AG04450 (cell line): ENCODE measurements around the gene SLC22A14. TPM values are rescaled to one million over a fixed set of nuclear protein-coding genes. Genes with fewer than 3 reads are reported as not detected.
A peak's percentile ranks its signal among the peaks of the same experiment; 100 is the strongest.

Source experiments
- CTCF ChIA-PET: fragments of 300-600, 350-600 bp; formaldehyde crosslinking; extraction: SDS; loops from one replicate; lab custom pipeline; 2022; ENCODE audit warnings: antibody characterized with exemption, inconsistent platforms; lab: Charles Lee
- POLR2A ChIA-PET: fragments of 350-600 bp; formaldehyde crosslinking; extraction: SDS; loops from one replicate; lab custom pipeline; 2021; ENCODE audit warnings: antibody characterized with exemption, inconsistent platforms; lab: Yijun Ruan, JAX
- DNase-seq: peaks from one replicate; pipeline ENCODE4 v3.0.0-alpha.2; 2011; ENCODE audit warnings: low read depth, low spot score
- H3K27ac ChIP-seq: one replicate; pipeline ENCODE4 v1.5.1; 2012; ENCODE audit warnings: low read depth, low read length, control low read depth
- H3K27me3 ChIP-seq: one replicate; pipeline ENCODE4 v1.6.0; 2012; ENCODE audit warnings: low read length; ENCODE audit not compliant: control insufficient read depth, insufficient read depth
- H3K4me3 ChIP-seq: 2 replicates; pipeline ENCODE4 v1.5.1; 2011; ENCODE audit warnings: mild to moderate bottlenecking, low read depth, low read length, control low read depth
- H3K9me3 ChIP-seq: 2 replicates; pipeline ENCODE4 v1.5.1; 2012; ENCODE audit warnings: low read length; ENCODE audit not compliant: control insufficient read depth, insufficient read depth
- CTCF ChIP-seq: IDR thresholded peaks from 2 replicates; pipeline ENCODE4 v1.5.1; 2011; ENCODE audit warnings: low read depth, low read length, control low read depth, inconsistent platforms
- polyA plus RNA-seq: library from polyadenylated mRNA; depleted of rRNA; stranded (reverse); fragments of >200 nt; gene quantifications from 2 replicates; pipeline ENCODE4 v1.2.3, GENCODE V29; 2011

The SLC22A14 gene
- polyA plus RNA-seq, 1 experiment, result not detected

GRCh38 chr3:38331257-38332022, 49.3 kb downstream of the SLC22A14 start:
- ChIA-PET CTCF (interaction anchor here (0.7 to 3.7 kb wide), 3 partner anchors 15 to 516 kb away, joined by 3 to 17 read pairs (median 3); partner anchors contain the start of gene XYLB), POLR2A (no interaction called here)
- no peak for DNase-seq
- H3K4me3 ChIP-seq, result no peak overlapping the region
- no peak overlapping the region for H3K27ac ChIP-seq
- TF ChIP-seq CTCF, result no peak
- H3K27me3 ChIP-seq, result peaks cover 3% of the 10 kb centered on the region
- H3K9me3 ChIP-seq, result peaks cover 5% of the 10 kb centered on the region

GRCh38 chr3:38332201-38332600, 50.1 kb downstream of the SLC22A14 start:
- Histone ChIP-seq H3K27ac (no peak overlapping the region), H3K9me3 (no peaks in the 10 kb centered on the region; the same call in 1 of the 2 replicates), H3K27me3 (peaks cover 3% of the 10 kb centered on the region), H3K4me3 (no peak overlapping the region)
- ChIA-PET CTCF (interaction anchor here (1.4 to 3.7 kb wide), 2 partner anchors 14 to 148 kb away, joined by 3 to 17 read pairs; partner anchors contain the start of gene XYLB), POLR2A (no interaction called here)
- no peak for TF ChIP-seq CTCF
- no peak for DNase-seq

GRCh38 chr3:38334142-38335055, 52.3 kb downstream of the SLC22A14 start:
- Histone ChIP-seq H3K27ac (no peak overlapping the region), H3K9me3 (no peaks in the 10 kb centered on the region), H3K27me3 (peaks cover 3% of the 10 kb centered on the region), H3K4me3 (no peak overlapping the region)
- DNase-seq, result peak; percentile 18
- ChIA-PET CTCF (interaction anchor here (0.8 to 2.2 kb wide), 3 partner anchors 11 to 162 kb away, joined by 3 to 21 read pairs (median 4); partner anchors contain the start of genes EXOG and XYLB), POLR2A (no interaction called here)
- no peak for TF ChIP-seq CTCF

GRCh38 chr3:38335263-38335662, 53.2 kb downstream of the SLC22A14 start:
- H3K4me3 ChIP-seq, result no peak overlapping the region
- ChIA-PET POLR2A (interaction anchor here (0.6 kb wide), 1 partner anchor 49 kb away, joined by 5 read pairs; no protein-coding TSS in a partner anchor), CTCF (interaction anchor here (0.7 to 2.2 kb wide), 3 partner anchors 10 to 678 kb away, joined by 3 to 21 read pairs (median 4); partner anchors contain the start of genes EXOG and XYLB)
- peaks cover 3% of the 10 kb centered on the region for H3K27me3 ChIP-seq
- no peak for DNase-seq
- H3K9me3 ChIP-seq, result no peaks in the 10 kb centered on the region
- TF ChIP-seq CTCF, result no peak
- H3K27ac ChIP-seq, result no peak overlapping the region
